ENCODE data around the gene KCTD14.

DNA sequence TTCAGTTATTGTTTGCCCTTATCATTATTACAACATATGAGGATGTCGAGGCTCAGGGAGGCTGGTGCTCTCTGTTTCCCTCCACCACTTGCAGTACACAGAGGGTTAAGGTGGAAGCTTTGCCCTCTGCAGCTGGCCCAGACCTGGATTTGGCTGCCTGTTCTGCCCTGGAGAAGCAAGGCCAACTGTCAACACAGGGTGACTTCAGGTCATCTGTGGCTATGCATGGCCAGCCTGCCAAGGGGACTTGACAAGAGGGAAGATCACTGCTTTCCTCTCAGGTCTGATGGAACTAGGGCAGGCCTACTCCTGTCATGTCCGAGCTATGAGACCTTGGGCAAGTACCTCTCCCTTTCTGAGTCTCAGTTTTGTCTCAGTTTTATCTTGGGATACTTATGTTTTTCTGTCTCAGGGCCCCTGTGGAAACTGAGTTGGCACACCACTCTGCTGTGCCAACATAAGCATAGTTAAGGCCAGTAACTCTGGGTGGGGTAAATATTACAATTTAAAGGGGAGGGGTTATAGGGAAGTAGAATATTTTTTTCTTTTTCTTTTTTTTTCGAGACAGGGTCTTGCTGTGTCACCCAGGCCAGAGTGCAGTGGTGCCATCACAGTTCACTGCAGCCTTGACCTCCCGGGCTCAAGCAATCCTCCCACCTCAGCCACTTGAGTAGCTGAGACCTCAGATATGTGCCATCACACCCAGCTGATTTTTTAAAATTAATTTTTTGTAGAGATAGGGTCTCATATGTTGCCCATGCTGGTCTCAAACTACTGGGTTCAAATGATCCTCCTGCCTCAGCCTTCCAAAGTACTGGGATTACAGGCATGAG is 38.2 kb upstream of the KCTD14 start:
- TF ChIP-seq CTCF (IDR thresholded peaks at IDR 0.05) (no peak), POLR2A (IDR thresholded peaks at IDR 0.05) (no peak)
